AG10803 (cell line): Measurements from ENCODE around the gene IGSF23.
"Not testable (repeated sequence)": the region's sequence is repeated elsewhere in the genome, so short reads cannot be mapped to it uniquely, and the experiment has no call there.

Experiments
- DNase-seq: peaks from one replicate; pipeline ENCODE4 v3.0.0; 2010; ENCODE audit warnings: low read depth
- H3K4me3 ChIP-seq: 2 replicates; pipeline ENCODE4 v1.5.1; 2011; ENCODE audit warnings: mild to moderate bottlenecking, low read length, control low read depth
- TF ChIP-seq, protein P1 (sequence below): conservative IDR thresholded peaks from 2 replicates; pipeline ENCODE4 v1.5.1; 2011; ENCODE audit warnings: mild to moderate bottlenecking, low read length, control low read depth, inconsistent platforms

The IGSF23 gene

DNA sequence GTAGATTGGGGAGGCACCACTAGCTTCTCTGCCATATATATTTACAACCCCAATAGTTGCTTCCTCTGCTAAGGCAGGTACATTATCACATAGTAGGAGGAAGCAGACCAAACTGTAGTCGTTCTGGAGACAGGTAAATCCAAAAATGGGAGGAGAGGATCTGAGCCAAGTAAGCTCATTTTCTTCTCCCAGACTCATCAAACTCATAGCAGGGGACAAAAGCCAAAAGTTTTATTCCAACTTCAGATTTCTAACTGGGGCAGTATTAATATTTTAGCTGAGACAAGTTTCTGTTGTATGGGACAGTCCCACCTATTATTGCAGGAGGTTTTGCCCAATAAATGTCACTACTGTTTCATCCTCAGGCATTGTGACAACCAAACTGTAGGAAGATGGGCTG lies 7.8 kb upstream of the IGSF23 start:
- TF ChIP-seq, protein P1, sequence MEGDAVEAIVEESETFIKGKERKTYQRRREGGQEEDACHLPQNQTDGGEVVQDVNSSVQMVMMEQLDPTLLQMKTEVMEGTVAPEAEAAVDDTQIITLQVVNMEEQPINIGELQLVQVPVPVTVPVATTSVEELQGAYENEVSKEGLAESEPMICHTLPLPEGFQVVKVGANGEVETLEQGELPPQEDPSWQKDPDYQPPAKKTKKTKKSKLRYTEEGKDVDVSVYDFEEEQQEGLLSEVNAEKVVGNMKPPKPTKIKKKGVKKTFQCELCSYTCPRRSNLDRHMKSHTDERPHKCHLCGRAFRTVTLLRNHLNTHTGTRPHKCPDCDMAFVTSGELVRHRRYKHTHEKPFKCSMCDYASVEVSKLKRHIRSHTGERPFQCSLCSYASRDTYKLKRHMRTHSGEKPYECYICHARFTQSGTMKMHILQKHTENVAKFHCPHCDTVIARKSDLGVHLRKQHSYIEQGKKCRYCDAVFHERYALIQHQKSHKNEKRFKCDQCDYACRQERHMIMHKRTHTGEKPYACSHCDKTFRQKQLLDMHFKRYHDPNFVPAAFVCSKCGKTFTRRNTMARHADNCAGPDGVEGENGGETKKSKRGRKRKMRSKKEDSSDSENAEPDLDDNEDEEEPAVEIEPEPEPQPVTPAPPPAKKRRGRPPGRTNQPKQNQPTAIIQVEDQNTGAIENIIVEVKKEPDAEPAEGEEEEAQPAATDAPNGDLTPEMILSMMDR: no peak
- DNase-seq: no peak
- H3K4me3 ChIP-seq: no peak overlapping the region

- TF ChIP-seq, protein P1: no peak
- DNase-seq: peak; percentile 37
- no peak overlapping the region for H3K4me3 ChIP-seq
Measured at GRCh38 chr19:44607049-44607448, 6.3 kb upstream of the IGSF23 start.

DNA sequence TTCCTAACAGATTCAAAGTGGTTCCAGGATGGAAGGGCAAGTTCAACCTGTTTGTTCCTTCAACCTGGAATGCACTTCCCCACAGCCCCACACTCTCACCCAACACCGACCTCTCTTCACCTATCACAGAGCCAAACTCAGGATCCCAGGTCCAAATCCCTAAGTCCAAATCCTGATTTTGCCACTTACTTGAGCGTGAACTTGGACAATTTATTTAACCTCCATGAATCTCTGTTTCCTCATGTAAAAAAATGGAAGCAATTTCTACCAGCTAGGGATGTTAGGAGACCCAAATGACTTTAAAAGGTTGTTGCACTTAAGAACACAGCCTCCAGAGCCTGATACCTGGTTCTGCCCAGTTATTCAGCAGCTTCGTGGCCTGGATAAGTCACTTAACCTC lies 5.4 kb upstream of the IGSF23 start:
- no peak for DNase-seq
- no peak overlapping the region for H3K4me3 ChIP-seq
- TF ChIP-seq, protein P1: no peak

- DNase-seq: no peak
- no peak overlapping the region for H3K4me3 ChIP-seq
- TF ChIP-seq, protein P1: no peak
Measured at GRCh38 chr19:44608391-44608821, 5.0 kb upstream of the IGSF23 start.

DNA sequence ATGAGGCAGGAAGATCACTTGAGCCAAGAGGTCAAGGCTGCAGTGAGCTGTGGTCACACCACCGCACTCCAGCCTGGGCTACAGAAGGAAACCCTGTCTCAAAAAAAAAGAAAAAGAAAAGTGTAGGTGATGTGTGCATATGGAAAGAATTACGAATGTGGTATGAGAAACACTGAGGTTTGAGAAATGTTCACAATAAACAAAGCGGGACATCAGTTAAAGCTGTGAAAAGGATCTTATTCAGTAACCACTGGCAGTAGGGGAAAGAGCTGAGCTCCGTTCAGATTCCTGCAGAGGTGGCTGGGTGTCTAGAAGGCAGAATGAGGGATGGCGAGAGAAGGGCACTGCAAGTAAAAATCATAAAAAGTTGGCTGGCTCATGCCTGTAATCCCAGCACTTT lies 4.1 kb upstream of the IGSF23 start:
- H3K4me3 ChIP-seq: no peak overlapping the region
- peak; percentile 12 for DNase-seq
- TF ChIP-seq, protein P1: no peak

- not testable (repeated sequence) for H3K4me3 ChIP-seq
- DNase-seq: peak; percentile 48
- TF ChIP-seq, protein P1: peak; percentile 60
Measured at GRCh38 chr19:44610497-44610896, 2.9 kb upstream of the IGSF23 start.

DNA sequence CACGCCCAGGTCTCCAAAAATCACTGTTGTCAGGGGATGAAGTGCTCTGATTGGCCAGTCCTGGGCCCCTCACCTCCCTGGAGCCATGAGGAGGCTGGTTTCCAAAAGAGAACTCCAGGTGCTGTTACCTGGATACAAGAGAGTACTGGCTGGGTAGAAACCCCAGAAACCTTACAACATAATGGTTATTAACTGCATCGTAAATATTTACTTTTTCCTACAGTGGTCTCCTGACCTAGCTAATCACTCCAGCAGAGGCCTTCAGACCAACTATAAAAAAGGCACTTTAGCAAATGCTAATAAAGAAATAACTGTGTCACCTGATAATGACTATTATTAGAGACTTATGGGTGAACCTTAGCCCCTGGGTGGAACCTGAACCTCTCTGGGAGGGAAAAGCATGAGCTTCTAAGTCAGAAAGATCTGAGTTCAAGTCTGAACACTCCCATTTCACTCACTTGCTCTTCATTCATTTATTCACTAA lies 1.5 kb upstream of the IGSF23 start:
- DNase-seq: no peak
- TF ChIP-seq, protein P1: no peak
- H3K4me3 ChIP-seq: no peak overlapping the region
